KMS-11 (cell line): ENCODE data around the gene R3HDM1.

Source experiments
- H2AFZ ChIP-seq: fragments of 200-600 bp; sonication (generic); 2 replicates; pipeline ENCODE4 v1.6.1; 2016; ENCODE audit warnings: antibody characterized with exemption, mixed run types, low read depth
- H3K27ac ChIP-seq: fragments of 200-600 bp; sonication (generic); 2 replicates; pipeline ENCODE4 v1.6.1; 2016; ENCODE audit warnings: mild to moderate bottlenecking, mixed run types
- H3K27me3 ChIP-seq: fragments of 200-600 bp; sonication (generic); 2 replicates; pipeline ENCODE4 v1.6.1; 2017; ENCODE audit warnings: mild to moderate bottlenecking, low read depth, mixed run types, moderate library complexity; ENCODE audit not compliant: insufficient read depth
- H3K36me3 ChIP-seq: fragments of 200-600 bp; sonication (generic); 2 replicates; pipeline ENCODE4 v1.6.1; 2017; ENCODE audit warnings: mild to moderate bottlenecking, mixed run types; ENCODE audit not compliant: insufficient read depth
- H3K4me1 ChIP-seq: fragments of 200-600 bp; sonication (generic); 2 replicates; pipeline ENCODE4 v1.6.1; 2016; ENCODE audit warnings: mild to moderate bottlenecking, low read depth, mixed run types; ENCODE audit not compliant: poor library complexity, severe bottlenecking
- H3K4me2 ChIP-seq: fragments of 200-600 bp; sonication (generic); 2 replicates; pipeline ENCODE4 v1.7.0; 2016; ENCODE audit warnings: mild to moderate bottlenecking, mixed run types
- H3K4me3 ChIP-seq: fragments of 200-600 bp; sonication (generic); IDR thresholded peaks from 2 replicates; pipeline ENCODE4 v1.6.1; 2017; ENCODE audit warnings: low read depth, low read length, mixed read lengths; ENCODE audit not compliant: insufficient read depth
- H3K79me2 ChIP-seq: fragments of 200-600 bp; sonication (generic); 2 replicates; pipeline ENCODE4 v1.6.1; 2016; ENCODE audit warnings: low read depth, mixed run types; ENCODE audit not compliant: insufficient read depth
- H3K9ac ChIP-seq: fragments of 200-600 bp; sonication (generic); 2 replicates; pipeline ENCODE4 v1.6.1; 2016; ENCODE audit warnings: mild to moderate bottlenecking, mixed run types
- H4K20me1 ChIP-seq: fragments of 200-600 bp; sonication (generic); 2 replicates; pipeline ENCODE4 v1.6.1; 2016; ENCODE audit warnings: mild to moderate bottlenecking, mixed run types; ENCODE audit not compliant: insufficient read depth
- CTCF ChIP-seq: fragments of 200-600 bp; sonication (generic); conservative IDR thresholded peaks from 2 replicates; pipeline ENCODE4 v1.6.1; 2017; ENCODE audit warnings: low read depth, mild to moderate bottlenecking, antibody characterized with exemption, low read length, moderate library complexity, mixed read lengths

Gene R3HDM1

GRCh38 chr2:135768863-135769262 is 237.6 kb downstream of the R3HDM1 start:
- Histone ChIP-seq H3K27me3 (no peaks in the 10 kb centered on the region), H3K36me3 (peaks cover 8% of the 10 kb centered on the region; the same call in 1 of the 2 replicates), H3K4me1 (no peaks in the 10 kb centered on the region), H3K4me2 (no peak overlapping the region), H3K79me2 (no peaks in the 10 kb centered on the region), H3K27ac (no peak overlapping the region), H3K4me3 (no peak overlapping the region), H2AFZ (no peak overlapping the region), H3K9ac (no peak overlapping the region), H4K20me1 (no peaks in the 10 kb centered on the region)
- no peak for TF ChIP-seq CTCF

GRCh38 chr2:135773319-135773718 is 242.0 kb downstream of the R3HDM1 start:
- Histone ChIP-seq H3K9ac (no peak overlapping the region), H3K4me3 (no peak overlapping the region), H3K27ac (no peak overlapping the region), H3K79me2 (no peaks in the 10 kb centered on the region), H4K20me1 (no peaks in the 10 kb centered on the region), H3K36me3 (peaks cover 13% of the 10 kb centered on the region; the same call in 1 of the 2 replicates), H3K27me3 (no peaks in the 10 kb centered on the region), H3K4me1 (no peaks in the 10 kb centered on the region), H2AFZ (no peak overlapping the region), H3K4me2 (no peak overlapping the region)
- TF ChIP-seq CTCF: no peak

GRCh38 chr2:135773917-135774316 is 242.6 kb downstream of the R3HDM1 start:
- Histone ChIP-seq H3K27me3 (no peaks in the 10 kb centered on the region), H4K20me1 (no peaks in the 10 kb centered on the region)
- TF ChIP-seq CTCF: no peak

More at GRCh38 chr2:135773917-135774316, 242.6 kb downstream of the R3HDM1 start:
- no peak overlapping the region for H3K27ac ChIP-seq
- H2AFZ ChIP-seq: no peak overlapping the region
- H3K79me2 ChIP-seq: no peaks in the 10 kb centered on the region
- H3K4me1 ChIP-seq: no peaks in the 10 kb centered on the region
- H3K4me2 ChIP-seq: no peak overlapping the region
- H3K4me3 ChIP-seq: no peak overlapping the region
- H3K9ac ChIP-seq: no peak overlapping the region
- H3K36me3 ChIP-seq: peaks cover 13% of the 10 kb centered on the region; the same call in 1 of the 2 replicates
